Parathyroid adenoma (tissue), 2 donors: ENCODE data around the gene SSU72.
"Not testable (repeated sequence)": the region's sequence is repeated elsewhere in the genome, so short reads cannot be mapped to it uniquely, and the experiment has no call there.

Experiments
- H2AFZ ChIP-seq: fragments of 300-600 bp; sonication (generic); one replicate; pipeline ENCODE4 v1.7.0; 2017; ENCODE audit warnings: antibody characterized with exemption, mild to moderate bottlenecking
- H3K27ac ChIP-seq: fragments of 300-600 bp; sonication (generic); one replicate; pipeline ENCODE4 v1.7.0; 2017
- H3K27me3 ChIP-seq: fragments of 300-600 bp; sonication (generic); one replicate; pipeline ENCODE4 v1.7.0; 2017; ENCODE audit warnings: low read length; ENCODE audit not compliant: control insufficient read depth, insufficient read depth
- H3K36me3 ChIP-seq: fragments of 300-600 bp; sonication (generic); one replicate; pipeline ENCODE4 v1.7.0; 2017; ENCODE audit warnings: low read length; ENCODE audit not compliant: control insufficient read depth, insufficient read depth
- H3K4me1 ChIP-seq: fragments of 300-600 bp; sonication (generic); one replicate; pipeline ENCODE4 v1.7.0; 2017; ENCODE audit warnings: control low read depth
- H3K4me2 ChIP-seq: fragments of 300-600 bp; sonication (generic); one replicate; pipeline ENCODE4 v1.7.0; 2017; ENCODE audit warnings: low read length
- H3K4me3 ChIP-seq: fragments of 300-600 bp; sonication (generic); one replicate; pipeline ENCODE4 v1.7.0; 2017; ENCODE audit warnings: low read depth, low read length
- H3K79me2 ChIP-seq: fragments of 300-600 bp; sonication (generic); one replicate; pipeline ENCODE4 v1.7.0; 2017; ENCODE audit warnings: control low read depth
- H3K9ac ChIP-seq: fragments of 300-600 bp; sonication (generic); one replicate; pipeline ENCODE4 v1.7.0; 2017; ENCODE audit warnings: mild to moderate bottlenecking
- H3K9me3 ChIP-seq: fragments of 300-600 bp; sonication (generic); one replicate; pipeline ENCODE4 v1.7.0; 2017; ENCODE audit warnings: low read length; ENCODE audit not compliant: control insufficient read depth
- TF ChIP-seq, protein P1 (sequence below): fragments of 300-600 bp; sonication (generic); IDR thresholded peaks from one replicate; pipeline ENCODE4 v1.7.0; 2017; ENCODE audit warnings: antibody characterized with exemption, mild to moderate bottlenecking
- donor health status: primary hyperparathyroidism.

Gene SSU72

DNA sequence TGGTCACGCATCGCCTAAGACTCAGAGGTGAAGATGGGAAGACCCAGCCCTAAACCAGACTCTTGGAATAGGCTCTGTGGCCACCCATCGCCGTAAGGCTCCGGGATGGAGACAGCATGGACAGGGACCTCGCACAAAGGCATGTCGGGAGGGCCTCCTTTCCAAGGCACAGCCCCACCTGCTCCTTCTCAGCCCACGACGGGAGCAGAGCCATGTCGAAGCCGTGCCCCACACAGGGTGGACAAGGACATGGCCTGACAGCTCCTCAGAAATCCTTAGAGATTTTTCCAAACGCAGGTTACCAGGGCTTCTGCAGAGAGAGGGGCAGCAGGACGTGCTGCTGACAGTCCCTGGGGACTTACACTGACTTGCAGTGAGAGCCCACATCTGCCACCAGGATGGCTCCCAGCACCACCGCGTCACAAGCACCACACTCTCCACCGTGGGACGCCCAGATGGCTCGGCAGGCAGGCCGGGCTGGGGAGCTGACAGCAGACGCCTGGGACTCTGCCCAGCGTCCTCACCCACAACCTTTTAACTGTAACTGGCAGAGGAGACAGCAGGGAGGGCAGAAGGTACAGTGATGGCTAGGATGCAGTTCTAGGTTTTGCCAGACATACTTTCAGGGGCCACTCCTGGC is 12.0 kb downstream of the SSU72 start:
- H3K36me3 ChIP-seq = no peaks in the 10 kb centered on the region
- no peaks in the 10 kb centered on the region for H3K9me3 ChIP-seq
- peaks cover 20% of the 10 kb centered on the region for H3K79me2 ChIP-seq
- no peak overlapping the region for H3K4me3 ChIP-seq
- TF ChIP-seq, protein P1, sequence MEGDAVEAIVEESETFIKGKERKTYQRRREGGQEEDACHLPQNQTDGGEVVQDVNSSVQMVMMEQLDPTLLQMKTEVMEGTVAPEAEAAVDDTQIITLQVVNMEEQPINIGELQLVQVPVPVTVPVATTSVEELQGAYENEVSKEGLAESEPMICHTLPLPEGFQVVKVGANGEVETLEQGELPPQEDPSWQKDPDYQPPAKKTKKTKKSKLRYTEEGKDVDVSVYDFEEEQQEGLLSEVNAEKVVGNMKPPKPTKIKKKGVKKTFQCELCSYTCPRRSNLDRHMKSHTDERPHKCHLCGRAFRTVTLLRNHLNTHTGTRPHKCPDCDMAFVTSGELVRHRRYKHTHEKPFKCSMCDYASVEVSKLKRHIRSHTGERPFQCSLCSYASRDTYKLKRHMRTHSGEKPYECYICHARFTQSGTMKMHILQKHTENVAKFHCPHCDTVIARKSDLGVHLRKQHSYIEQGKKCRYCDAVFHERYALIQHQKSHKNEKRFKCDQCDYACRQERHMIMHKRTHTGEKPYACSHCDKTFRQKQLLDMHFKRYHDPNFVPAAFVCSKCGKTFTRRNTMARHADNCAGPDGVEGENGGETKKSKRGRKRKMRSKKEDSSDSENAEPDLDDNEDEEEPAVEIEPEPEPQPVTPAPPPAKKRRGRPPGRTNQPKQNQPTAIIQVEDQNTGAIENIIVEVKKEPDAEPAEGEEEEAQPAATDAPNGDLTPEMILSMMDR = no peak
- H3K4me2 ChIP-seq = no peak overlapping the region
- H3K4me1 ChIP-seq = no peaks in the 10 kb centered on the region
- no peak overlapping the region for H3K9ac ChIP-seq
- no peaks in the 10 kb centered on the region for H3K27me3 ChIP-seq
- no peak overlapping the region for H2AFZ ChIP-seq
- no peak overlapping the region for H3K27ac ChIP-seq

DNA sequence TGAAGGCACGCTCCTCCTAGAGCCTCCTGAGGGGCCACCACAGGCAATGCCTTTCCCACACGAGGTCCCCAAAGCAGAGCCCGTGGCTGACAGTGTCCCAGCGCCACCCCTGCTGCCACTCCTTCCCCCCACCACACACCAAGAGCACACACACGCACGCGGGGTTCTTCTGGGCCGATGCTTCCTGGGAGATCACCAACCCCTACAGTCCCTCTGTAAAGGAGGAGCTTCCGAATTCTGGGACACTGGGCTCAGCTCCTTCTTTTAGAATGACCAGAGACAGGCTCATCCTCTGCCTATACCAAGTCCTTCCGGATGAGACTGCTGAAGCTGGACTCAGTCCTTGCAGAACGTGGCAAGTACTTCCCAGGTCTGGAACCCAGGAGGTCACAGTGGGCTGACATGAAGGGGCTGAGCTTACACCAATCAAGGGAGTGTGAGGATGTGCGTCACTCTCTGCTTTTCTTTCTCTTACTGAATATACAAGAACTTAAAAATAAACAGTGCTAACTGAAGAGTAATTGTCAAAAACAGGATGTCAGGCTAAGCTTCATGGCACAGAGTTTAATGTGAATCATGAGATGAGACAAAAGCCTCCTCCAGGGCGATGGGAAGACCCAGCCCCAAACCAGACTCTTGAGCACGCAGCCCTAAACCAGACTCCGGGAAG is 12.7 kb downstream of the SSU72 start:
- H3K4me3 ChIP-seq = no peak overlapping the region
- H3K9ac ChIP-seq = no peak overlapping the region
- no peak overlapping the region for H3K4me2 ChIP-seq
- TF ChIP-seq, protein P1 = no peak
- no peaks in the 10 kb centered on the region for H3K4me1 ChIP-seq
- H2AFZ ChIP-seq = no peak overlapping the region
- H3K36me3 ChIP-seq = no peaks in the 10 kb centered on the region
- H3K27ac ChIP-seq = no peak overlapping the region
- H3K27me3 ChIP-seq = no peaks in the 10 kb centered on the region
- H3K9me3 ChIP-seq = no peaks in the 10 kb centered on the region
- peaks cover 17% of the 10 kb centered on the region for H3K79me2 ChIP-seq

DNA sequence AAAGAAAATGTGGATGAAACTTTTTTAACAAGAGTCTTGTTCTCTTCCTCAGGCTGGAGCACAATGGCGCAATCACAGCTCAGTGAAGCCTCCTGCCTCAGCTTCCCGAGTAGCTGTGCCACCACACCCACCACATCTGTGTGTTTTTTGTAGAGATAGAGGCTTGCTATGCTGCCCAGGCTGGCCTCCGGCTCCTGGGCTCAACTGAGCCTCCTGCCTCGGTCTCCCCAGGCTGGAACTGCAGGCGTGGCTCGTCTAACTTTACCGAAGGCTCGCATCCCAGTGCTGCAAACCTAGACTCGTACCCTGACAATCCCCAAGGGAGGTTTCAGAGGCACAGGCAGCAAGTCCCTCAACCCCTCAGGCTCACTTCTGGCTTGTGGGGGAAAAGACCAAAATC is 14.5 kb downstream of the SSU72 start:
- Histone ChIP-seq H3K9ac (no peak overlapping the region), H3K4me3 (no peak overlapping the region), H3K27me3 (no peaks in the 10 kb centered on the region), H3K4me2 (no peak overlapping the region), H3K36me3 (no peaks in the 10 kb centered on the region), H3K9me3 (no peaks in the 10 kb centered on the region), H2AFZ (no peak overlapping the region), H3K4me1 (no peaks in the 10 kb centered on the region), H3K27ac (no peak overlapping the region), H3K79me2 (peaks cover 10% of the 10 kb centered on the region)
- TF ChIP-seq, protein P1 = no peak

DNA sequence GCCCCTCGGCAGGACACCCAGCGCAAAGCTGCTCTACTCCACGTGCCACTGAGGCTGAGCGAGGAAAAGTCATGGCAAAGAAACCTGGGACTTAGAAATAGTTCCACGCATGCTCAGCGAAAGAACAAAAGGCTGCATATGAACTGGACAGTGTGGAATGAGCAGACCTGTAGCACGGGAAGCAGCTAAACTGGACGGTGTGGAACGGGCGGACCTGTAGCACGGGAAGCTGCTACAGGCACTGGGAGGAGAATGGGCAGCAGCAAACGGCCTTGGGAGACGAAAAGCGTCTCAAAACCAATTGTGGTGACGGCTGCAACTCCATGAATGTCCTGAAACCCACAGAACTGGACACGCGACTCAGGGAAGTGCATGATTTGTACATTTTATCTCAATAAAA is 15.6 kb downstream of the SSU72 start:
- TF ChIP-seq, protein P1 = no peak
- H3K36me3 ChIP-seq = no peaks in the 10 kb centered on the region

DNA sequence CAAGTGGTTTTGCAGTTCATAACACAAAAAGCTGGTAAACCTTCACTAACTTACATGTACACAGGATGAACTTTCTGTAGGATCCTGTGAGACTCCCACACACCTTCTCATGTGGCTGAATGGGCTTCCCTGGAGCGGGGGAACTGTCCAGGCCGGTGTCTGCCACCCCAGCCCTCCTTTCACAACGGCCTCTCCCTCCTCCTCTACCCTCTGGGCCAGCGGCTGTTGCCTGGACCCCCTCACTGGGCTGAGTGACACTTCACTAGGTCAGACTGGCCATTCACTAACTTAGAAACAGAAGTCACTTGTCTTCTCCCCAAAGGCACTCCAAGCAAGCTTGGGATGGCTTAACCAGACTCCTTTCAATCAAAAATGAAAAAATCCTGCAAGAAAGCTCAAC is 16.1 kb downstream of the SSU72 start:
- Histone ChIP-seq H3K27ac (no peak overlapping the region), H2AFZ (no peak overlapping the region), H3K4me2 (no peak overlapping the region), H3K79me2 (peaks cover 2% of the 10 kb centered on the region), H3K36me3 (no peaks in the 10 kb centered on the region), H3K4me3 (no peak overlapping the region), H3K4me1 (no peaks in the 10 kb centered on the region), H3K9ac (no peak overlapping the region), H3K27me3 (no peaks in the 10 kb centered on the region), H3K9me3 (no peaks in the 10 kb centered on the region)
- TF ChIP-seq, protein P1 = no peak

More for the DNA sequence above, 15.6 kb downstream of the SSU72 start:
- no peaks in the 10 kb centered on the region for H3K4me1 ChIP-seq
- no peak overlapping the region for H2AFZ ChIP-seq
- peaks cover 3% of the 10 kb centered on the region for H3K79me2 ChIP-seq
- H3K27ac ChIP-seq = no peak overlapping the region
- no peak overlapping the region for H3K9ac ChIP-seq
- no peak overlapping the region for H3K4me3 ChIP-seq
- no peaks in the 10 kb centered on the region for H3K9me3 ChIP-seq
- no peak overlapping the region for H3K4me2 ChIP-seq
- no peaks in the 10 kb centered on the region for H3K27me3 ChIP-seq

DNA sequence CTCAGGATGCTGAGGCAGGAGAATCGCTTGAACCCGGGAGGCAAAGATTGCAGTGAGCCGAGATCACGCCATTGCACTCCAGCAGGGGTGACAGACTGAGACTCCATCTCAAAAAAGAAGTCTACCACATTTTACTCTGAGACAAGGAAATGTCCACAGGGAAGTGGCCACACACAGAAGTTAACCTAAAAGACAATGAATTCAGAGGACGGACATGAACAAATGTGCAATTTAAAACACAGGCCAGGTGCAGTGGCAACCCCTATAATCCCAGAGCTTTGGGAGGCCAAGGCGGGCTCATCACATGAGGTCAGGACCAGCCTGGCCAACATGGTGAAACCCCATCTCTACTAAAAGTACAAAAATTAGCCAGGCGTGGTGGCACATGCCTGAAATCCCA is 17.0 kb downstream of the SSU72 start:
- H2AFZ ChIP-seq, H3K4me3 ChIP-seq, H3K27me3 ChIP-seq, H3K79me2 ChIP-seq, H3K27ac ChIP-seq, H3K36me3 ChIP-seq, H3K9ac ChIP-seq, H3K4me2 ChIP-seq, H3K4me1 ChIP-seq, H3K9me3 ChIP-seq: not testable (repeated sequence)

DNA sequence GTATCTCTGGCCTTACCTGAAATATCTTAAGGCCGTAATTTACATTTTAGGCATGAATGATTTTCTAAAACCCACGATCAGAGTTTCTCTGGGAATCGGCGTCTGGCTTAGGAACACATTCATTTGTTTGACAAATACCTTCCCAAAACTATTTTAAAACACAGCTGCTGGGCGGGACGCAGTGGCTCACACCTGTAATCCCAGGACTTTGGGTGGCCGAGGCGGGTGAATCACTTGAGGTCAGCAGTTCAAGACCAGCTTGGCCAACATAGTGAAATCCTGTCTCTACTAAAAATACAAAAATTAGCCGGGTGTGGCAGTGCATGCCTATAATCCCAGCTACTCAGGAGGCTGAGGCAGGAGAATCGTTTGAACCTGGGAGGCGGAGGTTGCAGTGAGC is 17.7 kb downstream of the SSU72 start:
- not testable (repeated sequence) for H3K27me3 ChIP-seq, H3K27ac ChIP-seq, H3K4me3 ChIP-seq, H3K9ac ChIP-seq, H3K36me3 ChIP-seq, H2AFZ ChIP-seq, H3K79me2 ChIP-seq, H3K4me2 ChIP-seq, H3K4me1 ChIP-seq, H3K9me3 ChIP-seq
